Parathyroid adenoma (tissue), 2 donors: ENCODE data around the gene SNCA.

Source experiments
- H2AFZ ChIP-seq: fragments of 300-600 bp; sonication (generic); one replicate; pipeline ENCODE4 v1.7.0; 2017; ENCODE audit warnings: antibody characterized with exemption, mild to moderate bottlenecking
- H3K27ac ChIP-seq: fragments of 300-600 bp; sonication (generic); one replicate; pipeline ENCODE4 v1.7.0; 2017
- H3K27me3 ChIP-seq: fragments of 300-600 bp; sonication (generic); one replicate; pipeline ENCODE4 v1.7.0; 2017; ENCODE audit warnings: low read length; ENCODE audit not compliant: control insufficient read depth, insufficient read depth
- H3K36me3 ChIP-seq: fragments of 300-600 bp; sonication (generic); one replicate; pipeline ENCODE4 v1.7.0; 2017; ENCODE audit warnings: low read length; ENCODE audit not compliant: control insufficient read depth, insufficient read depth
- H3K4me1 ChIP-seq: fragments of 300-600 bp; sonication (generic); one replicate; pipeline ENCODE4 v1.7.0; 2017; ENCODE audit warnings: control low read depth
- H3K4me2 ChIP-seq: fragments of 300-600 bp; sonication (generic); one replicate; pipeline ENCODE4 v1.7.0; 2017; ENCODE audit warnings: low read length
- H3K4me3 ChIP-seq: fragments of 300-600 bp; sonication (generic); one replicate; pipeline ENCODE4 v1.7.0; 2017; ENCODE audit warnings: low read depth, low read length
- H3K79me2 ChIP-seq: fragments of 300-600 bp; sonication (generic); one replicate; pipeline ENCODE4 v1.7.0; 2017; ENCODE audit warnings: control low read depth
- H3K9ac ChIP-seq: fragments of 300-600 bp; sonication (generic); one replicate; pipeline ENCODE4 v1.7.0; 2017; ENCODE audit warnings: mild to moderate bottlenecking
- H3K9me3 ChIP-seq: fragments of 300-600 bp; sonication (generic); one replicate; pipeline ENCODE4 v1.7.0; 2017; ENCODE audit warnings: low read length; ENCODE audit not compliant: control insufficient read depth
- CTCF ChIP-seq: fragments of 300-600 bp; sonication (generic); IDR thresholded peaks from one replicate; pipeline ENCODE4 v1.7.0; 2017; ENCODE audit warnings: antibody characterized with exemption, mild to moderate bottlenecking
- donor health status: primary hyperparathyroidism.

SNCA gene

GRCh38 chr4:89765966-89766365, 71.0 kb downstream of the SNCA start:
- Histone ChIP-seq H3K27ac (no peak overlapping the region), H3K79me2 (no peaks in the 10 kb centered on the region), H3K9ac (no peak overlapping the region), H3K27me3 (no peaks in the 10 kb centered on the region), H3K36me3 (no peaks in the 10 kb centered on the region), H3K4me3 (no peak overlapping the region), H2AFZ (no peak overlapping the region), H3K9me3 (no peaks in the 10 kb centered on the region), H3K4me1 (no peaks in the 10 kb centered on the region), H3K4me2 (no peak overlapping the region)
- no peak for TF ChIP-seq CTCF

GRCh38 chr4:89765528-89765927, 71.4 kb downstream of the SNCA start:
- H3K4me3 ChIP-seq = no peak overlapping the region
- H3K27ac ChIP-seq = no peak overlapping the region
- no peaks in the 10 kb centered on the region for H3K79me2 ChIP-seq
- H3K4me2 ChIP-seq = no peak overlapping the region
- no peak for TF ChIP-seq CTCF
- no peaks in the 10 kb centered on the region for H3K9me3 ChIP-seq
- H3K36me3 ChIP-seq = no peaks in the 10 kb centered on the region
- H2AFZ ChIP-seq = no peak overlapping the region
- H3K9ac ChIP-seq = no peak overlapping the region
- no peaks in the 10 kb centered on the region for H3K4me1 ChIP-seq
- no peaks in the 10 kb centered on the region for H3K27me3 ChIP-seq

GRCh38 chr4:89762311-89762710, 74.7 kb downstream of the SNCA start:
- H2AFZ ChIP-seq = no peak overlapping the region
- no peaks in the 10 kb centered on the region for H3K4me1 ChIP-seq
- H3K4me2 ChIP-seq = no peak overlapping the region
- no peak overlapping the region for H3K4me3 ChIP-seq
- no peak for TF ChIP-seq CTCF
- H3K27ac ChIP-seq = no peak overlapping the region
- H3K36me3 ChIP-seq = no peaks in the 10 kb centered on the region
- H3K79me2 ChIP-seq = no peaks in the 10 kb centered on the region
- H3K9me3 ChIP-seq = no peaks in the 10 kb centered on the region
- H3K27me3 ChIP-seq = no peaks in the 10 kb centered on the region
- H3K9ac ChIP-seq = no peak overlapping the region

GRCh38 chr4:89759426-89759825, 77.5 kb downstream of the SNCA start:
- TF ChIP-seq CTCF = no peak
- no peaks in the 10 kb centered on the region for H3K9me3 ChIP-seq
- H3K79me2 ChIP-seq = no peaks in the 10 kb centered on the region
- H3K9ac ChIP-seq = no peak overlapping the region
- no peak overlapping the region for H2AFZ ChIP-seq
- no peak overlapping the region for H3K4me2 ChIP-seq
- no peaks in the 10 kb centered on the region for H3K4me1 ChIP-seq
- no peak overlapping the region for H3K27ac ChIP-seq
- no peaks in the 10 kb centered on the region for H3K36me3 ChIP-seq
- H3K4me3 ChIP-seq = no peak overlapping the region
- no peaks in the 10 kb centered on the region for H3K27me3 ChIP-seq

- Histone ChIP-seq H3K4me1 (no peaks in the 10 kb centered on the region), H3K36me3 (no peaks in the 10 kb centered on the region), H3K27ac (no peak overlapping the region), H3K4me2 (no peak overlapping the region), H3K27me3 (no peaks in the 10 kb centered on the region), H3K9me3 (no peaks in the 10 kb centered on the region), H3K9ac (no peak overlapping the region), H3K4me3 (no peak overlapping the region), H3K79me2 (no peaks in the 10 kb centered on the region), H2AFZ (no peak overlapping the region)
- no peak for TF ChIP-seq CTCF
These were observed 79.7 kb downstream of the SNCA start for GRCh38 chr4:89757154-89757719.
